GM18526 (cell line): Measurements from ENCODE around the gene CKS1B.

Source experiments
- POLR2A ChIP-seq: IDR thresholded peaks from 3 replicates; pipeline ENCODE4 v1.6.1; 2011; ENCODE audit not compliant: insufficient read length; ENCODE audit errors: extremely low read depth

CKS1B gene

DNA sequence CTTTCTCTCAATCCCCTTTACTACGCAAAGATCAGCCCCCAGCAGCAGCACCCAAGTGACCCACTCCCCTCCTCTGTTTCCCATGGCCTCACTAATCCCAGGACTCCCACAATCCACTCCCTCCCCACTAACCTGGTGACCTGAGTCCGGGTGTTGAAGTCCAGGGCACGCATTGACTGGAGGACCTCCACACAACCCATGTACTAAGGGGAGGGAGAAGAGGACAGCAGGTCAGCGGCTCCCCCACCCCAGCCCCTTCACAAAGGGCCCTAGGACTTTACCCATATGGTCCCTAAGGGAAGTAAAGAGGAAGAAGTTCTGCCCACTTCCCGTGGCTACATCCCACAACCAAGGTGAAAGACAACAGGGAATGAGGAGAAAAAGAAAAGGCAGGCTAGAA is 5.2 kb upstream of the CKS1B start:
- no peak for TF ChIP-seq POLR2A

DNA sequence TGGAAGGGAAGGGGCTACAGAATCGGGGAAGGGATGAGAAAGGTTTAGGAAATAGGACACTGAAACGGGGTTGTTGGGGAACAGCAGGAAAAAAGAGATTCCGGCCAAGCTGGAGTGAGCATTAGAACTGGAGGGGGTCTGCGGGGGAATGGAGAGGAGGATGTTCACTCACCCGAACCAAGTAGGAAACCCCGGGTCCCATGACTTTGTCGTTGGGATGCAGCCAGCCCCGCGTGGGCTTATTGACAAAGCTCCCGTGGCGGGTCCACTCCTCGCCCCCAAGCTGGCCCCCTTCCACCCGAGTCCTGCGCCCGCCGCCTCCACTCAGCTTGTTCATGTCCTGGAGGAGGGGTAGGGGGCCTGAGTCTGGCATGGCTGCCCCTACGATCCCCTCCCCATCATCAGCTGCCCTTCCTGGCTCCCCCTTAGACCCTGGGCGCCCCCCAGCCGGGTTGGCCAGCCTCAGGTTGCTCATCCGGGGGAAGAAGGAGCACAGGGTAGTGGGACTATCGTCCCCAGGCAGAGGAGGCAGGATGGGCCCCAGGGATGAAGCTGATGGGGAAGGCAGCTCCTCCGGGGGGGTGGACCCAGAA is 4.5 kb upstream of the CKS1B start:
- TF ChIP-seq POLR2A = no peak

DNA sequence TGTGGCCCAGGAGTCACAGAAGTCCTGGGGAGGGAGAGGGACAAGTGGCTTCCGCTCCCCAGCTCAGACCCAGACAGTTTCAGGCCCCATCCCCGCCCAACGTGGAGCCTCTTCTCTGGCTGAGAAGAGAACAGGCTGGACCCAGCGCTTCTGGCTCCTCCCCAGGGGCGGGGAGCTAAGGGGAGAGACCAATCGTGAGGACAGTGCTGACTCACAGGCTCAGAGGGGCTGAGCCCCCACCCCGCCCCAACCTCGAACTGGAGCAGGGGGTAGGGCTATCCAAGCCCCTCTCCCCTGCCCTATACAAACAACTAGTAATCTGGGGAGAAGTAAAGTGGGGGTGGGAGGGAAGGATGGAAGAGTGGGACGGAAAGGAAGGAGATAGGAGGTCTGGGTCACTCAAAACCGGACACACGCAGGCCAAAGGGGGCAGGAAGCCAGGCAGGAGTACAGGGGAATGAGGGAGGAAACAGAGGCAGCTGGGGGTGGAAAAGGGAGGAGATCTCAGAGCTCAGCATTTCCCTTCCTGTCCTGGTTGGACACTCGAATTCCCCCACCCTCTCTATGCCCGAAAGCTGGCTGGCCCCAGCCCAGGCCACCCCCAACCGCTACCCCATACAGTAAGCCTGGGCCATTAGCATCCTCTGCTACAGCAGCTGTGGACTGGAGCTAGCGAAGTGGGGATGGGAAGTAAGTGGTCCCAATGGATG is 3.7 kb upstream of the CKS1B start, which contains the start of gene SHC1:
Gene SHC1, minus strand, starts transcription at position 117 of the 710 bp plus-strand sequence. CDS start 221 bp downstream, outside the sequence.
- no peak for TF ChIP-seq POLR2A

DNA sequence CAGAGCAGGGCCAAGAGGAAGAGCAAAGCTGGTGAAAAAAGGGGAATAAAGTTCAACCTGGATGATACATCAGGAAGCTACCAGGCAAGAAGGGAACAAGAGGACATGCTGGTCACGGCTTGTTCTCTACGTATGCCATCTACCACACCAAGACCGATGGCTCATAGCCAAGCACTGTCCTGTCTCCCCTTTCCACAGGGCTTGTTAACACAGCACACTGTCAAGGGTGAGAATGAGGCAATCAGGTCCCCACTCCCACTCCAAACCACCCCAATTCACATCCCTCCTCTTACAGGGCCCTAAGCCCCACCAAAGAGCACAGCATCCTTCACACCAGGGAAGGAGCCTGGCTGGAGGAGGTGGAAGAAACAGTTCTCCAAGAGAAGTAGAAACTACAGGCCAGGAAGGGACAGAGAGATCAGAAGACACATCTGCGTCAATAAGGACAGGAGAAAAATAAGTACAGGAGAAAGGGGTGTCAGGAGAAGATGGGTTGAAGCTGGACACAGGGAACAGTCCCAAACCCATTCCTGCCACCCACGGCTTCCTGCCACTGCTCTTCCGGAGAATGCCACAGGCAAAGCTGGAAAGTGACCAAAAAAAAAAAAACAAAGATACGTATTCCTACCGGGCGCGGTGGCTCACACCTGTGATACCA is 3.0 kb upstream of the CKS1B start:
- no peak for TF ChIP-seq POLR2A

DNA sequence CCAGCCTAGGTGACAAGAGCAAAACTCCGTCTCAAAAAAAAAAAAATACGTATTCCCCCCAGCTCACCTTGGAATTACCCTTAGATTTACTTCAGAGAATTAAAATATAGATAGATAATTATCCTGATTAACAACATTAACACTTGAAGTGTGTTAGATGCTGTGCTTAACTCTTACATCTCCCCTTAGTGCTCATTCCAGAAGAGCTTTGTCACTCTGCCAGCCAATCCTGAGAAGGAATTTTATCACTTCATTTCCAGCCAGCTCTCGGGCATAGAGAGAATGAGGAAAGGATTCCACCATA is 2.3 kb upstream of the CKS1B start:
- TF ChIP-seq POLR2A = no peak

DNA sequence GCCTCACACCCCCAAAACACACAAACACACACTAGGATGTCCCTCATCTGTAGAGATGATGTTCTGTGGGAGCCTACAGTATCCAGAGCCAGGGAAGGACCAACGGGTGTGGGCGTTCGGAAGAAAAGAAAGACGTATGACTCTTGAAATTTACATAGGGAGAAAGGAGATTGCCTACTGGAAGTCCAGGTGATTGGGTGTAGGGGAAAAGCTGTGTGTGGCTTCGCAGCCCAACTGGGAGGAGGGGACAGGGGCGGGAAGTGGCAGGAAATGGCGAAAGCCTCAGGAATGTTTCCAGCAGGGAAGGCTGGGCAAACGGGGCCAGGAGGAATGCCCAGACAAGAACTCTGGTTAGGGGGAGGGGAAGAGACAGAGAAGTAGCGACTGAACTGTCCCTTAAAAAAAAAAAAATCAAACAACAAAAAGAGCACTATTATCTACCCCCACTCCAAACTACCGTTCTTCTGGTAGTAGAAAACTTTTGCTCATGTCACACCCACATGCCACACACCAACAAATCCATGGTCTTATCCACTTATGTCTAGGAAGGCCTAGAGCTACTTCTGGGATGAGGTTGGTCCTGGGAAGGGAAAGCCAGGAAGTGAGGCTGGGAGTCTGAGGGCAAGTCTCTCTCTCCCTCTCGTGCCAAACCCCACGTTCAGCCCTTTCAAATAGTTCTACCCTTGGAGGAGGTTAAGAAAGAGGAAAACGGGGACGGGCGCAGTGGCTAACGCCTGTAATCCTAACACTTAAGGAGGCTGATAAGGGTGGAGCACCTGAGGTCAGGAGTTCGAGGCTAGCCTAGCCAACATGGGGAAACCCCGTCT is 1.8 kb upstream of the CKS1B start:
- no peak for TF ChIP-seq POLR2A

DNA sequence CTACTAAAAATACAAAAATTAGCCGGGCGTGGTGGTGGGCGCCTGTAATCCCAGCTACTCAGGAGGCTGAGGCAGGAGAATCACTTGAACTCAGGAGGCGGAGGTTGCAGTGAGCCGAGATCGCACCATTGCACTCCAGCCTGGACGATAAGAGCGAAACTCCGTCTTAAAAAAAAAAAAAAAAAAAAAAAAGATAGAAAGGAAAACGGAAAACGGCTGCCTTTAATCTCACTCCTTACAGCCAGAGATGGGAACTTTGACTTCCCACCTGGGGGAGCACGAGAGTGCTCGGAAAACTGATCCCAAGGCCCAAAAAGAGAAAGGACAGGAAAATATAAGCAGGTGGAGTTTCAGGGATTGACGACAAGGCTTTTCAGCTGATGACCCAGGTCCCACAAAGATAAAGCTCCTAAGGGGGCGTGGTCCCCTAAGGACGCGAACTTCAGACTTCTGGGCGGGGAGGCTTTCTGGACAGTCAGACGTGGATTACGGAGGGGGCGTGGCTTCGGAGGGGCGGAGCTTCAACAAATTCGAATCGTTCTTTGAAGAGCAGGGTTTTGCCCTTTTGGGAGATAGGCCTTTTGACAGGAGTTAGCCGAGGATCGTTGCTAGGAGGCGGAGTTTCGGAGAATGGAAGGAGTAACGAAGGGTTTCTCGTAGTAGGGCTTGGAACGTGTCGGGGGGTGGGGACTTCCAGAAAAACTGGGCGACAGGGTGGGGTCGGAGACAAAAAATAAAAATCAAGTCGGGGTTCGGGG is 958 bp upstream of the CKS1B start:
- peak; percentile 51 for TF ChIP-seq POLR2A

DNA sequence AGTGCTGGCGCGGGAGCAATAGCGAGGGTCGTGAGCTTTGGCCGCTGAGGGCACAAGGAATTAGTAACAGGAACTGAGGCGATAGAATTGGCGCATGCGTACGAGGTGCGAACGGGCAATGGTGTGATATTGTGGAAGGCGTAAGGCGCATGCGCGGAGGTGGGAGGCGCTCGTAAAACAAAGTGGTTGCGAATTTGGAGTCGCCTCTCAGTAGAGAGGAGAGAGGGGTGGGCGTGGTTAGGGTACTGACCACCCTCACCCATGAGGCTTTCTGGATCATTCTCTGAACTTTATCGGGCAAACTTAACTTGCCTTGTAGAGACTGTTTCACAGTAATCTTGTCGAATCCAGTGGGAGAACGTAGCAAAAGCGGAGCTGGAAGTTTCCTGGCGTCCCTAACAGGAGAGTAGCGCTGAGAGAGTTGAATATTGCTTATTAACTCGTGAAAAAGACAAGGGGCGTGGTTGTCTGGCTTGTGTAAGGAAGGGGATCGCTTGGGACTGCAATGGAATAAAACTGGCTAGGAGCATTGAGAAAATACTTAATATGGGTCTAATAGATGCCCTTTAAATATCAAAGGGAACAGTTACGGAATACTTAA is 427 bp downstream of the CKS1B start:
- no peak for TF ChIP-seq POLR2A

DNA sequence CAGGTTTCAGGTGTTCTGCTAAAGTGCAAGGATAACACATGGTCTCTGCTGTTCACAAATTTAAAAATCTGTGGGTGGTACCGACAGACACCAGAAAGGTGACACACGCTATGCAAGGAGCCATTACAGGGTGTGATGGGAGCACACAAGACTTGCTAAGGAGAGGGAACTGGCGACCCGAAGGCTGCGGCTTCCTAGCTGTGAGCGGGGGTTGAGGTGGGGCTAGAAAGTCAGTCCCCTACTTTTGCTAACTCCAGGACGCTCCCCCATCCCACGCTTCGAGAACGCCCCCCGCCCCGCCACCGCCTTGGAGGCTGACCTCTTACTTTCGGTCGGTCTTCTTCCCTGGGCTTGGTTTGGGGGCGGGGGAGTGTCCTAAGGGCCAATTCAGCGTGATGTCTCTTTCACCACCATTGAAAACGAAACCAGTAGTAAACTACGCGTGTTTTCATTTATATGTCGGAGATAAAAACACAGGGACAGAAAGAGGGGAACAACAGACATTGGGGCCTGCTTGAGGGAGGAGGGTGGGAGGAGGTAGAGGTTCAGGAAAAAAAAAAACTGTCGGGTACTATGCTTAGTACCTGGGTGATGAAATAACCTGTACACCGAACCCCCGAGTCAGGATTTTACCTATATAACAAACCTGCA is 1.1 kb downstream of the CKS1B start:
- TF ChIP-seq POLR2A = peak; percentile 36

DNA sequence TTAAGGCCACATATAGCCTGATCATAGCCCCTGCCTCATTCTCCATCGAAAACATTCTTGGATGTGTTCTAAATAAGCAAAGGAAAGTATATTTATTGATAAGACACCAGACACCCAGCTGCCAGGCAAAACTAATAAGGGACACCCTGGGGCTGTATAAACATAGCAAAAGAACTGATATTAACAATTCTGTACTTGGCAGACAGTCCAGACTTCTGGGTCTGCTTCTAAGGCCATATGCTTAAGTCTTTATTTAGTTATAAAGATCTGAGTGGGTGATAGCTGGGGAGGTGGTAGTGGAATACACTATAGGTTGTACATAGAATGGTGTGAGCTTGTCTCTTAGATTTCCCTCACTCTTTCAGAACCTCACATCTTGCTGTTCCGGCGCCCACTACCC is 3.9 kb downstream of the CKS1B start:
- no peak for TF ChIP-seq POLR2A

DNA sequence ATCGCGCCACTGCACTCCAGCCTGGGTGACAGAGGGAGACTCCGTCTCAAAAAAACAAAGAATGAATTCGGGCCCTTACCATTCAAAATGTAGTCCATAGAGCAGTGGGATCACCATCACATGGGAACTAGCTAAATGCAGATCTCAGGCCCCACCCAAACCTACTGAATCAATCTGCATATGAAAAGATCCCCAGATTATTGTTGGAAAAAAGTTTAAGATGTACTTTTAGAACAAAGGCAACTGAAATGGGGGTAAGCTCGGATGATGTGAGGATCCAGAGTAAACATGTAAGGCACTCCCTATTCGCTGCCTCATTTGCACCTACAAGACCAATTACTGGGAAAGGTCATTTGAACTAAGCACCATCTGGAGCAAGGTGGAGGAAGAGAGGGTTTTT is 7.9 kb downstream of the CKS1B start:
- no peak for TF ChIP-seq POLR2A

DNA sequence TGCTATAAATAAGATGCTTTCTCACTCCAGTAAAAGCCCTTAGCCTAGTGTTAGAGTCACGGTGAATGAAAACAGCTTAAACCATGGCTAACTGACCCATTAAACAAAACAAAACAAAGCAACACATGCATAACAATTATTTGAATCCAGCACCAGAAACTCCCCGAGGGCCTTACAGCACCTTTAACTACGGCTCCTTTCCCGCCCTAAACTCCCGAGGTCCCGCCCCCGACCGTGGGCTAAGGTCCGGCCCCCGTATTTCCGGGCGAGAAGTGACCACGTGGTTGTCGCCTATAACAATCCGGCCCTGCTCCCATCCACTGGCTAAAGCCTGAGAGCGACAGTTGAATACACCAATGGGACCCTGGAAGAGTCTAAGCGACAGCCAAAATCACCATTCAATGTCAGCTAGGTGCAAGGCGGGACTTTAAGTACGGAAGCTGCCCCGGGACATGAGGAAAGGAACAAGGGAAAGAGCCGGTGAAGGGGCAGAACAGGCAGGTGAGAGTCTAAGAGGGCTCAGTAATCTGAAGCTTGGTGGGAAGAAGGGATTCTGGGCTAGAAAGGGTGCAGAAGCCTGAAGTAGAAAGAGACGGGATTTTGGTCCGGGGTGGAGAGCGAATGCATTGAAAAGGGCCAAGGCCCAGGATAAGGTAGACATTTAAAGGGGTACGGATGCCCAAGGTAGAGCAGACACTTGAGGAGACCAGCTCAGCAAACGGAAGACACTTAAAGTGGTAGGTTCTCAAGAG is 8.6 kb downstream of the CKS1B start, which contains the start of gene FLAD1:
Gene FLAD1, plus strand, starts transcription at position 448 of the 752 bp plus-strand sequence. CDS start 351 bp downstream, outside the sequence.
- peak; percentile 57 for TF ChIP-seq POLR2A

DNA sequence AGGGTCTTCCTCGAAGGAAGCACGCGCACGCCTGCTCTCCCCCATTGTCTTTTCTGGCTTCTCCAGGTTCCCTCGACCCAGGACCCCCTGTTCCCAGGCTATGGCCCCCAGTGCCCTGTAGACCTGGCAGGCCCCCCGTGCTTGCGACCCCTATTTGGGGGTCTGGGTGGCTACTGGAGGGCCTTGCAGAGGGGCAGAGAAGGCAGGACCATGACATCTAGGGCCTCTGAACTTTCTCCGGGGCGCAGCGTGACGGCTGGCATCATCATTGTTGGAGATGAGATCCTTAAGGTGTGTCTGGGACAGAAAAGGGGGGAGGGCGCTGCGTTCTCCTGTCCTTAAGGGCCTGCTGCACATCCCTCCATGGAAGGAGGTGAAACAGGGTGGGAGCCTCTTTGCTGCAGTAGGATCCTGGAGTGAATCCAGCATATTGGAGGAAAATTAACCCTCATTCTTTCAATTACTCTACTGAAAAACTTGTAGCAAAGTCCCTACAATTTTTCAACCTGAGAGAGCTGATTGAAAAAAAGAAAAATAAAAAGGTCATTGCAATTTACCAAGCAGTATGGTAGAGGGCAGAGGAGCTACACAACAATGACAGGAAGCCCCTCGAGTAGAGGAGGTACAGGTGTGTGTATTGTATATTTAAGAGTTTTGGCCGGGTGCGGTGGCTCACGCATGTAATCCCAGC is 9.4 kb downstream of the CKS1B start:
- TF ChIP-seq POLR2A = no peak
